Fibroblast of the aortic adventitia (primary cell): ENCODE results near the gene KRT80. TPM values are rescaled to one million over a fixed set of nuclear protein-coding genes. Genes with fewer than 3 reads are reported as not detected.

ENCODE experiments used
- DNase-seq: peaks from one replicate; pipeline ENCODE4 v3.0.0-alpha.2; 2010; ENCODE audit warnings: low read depth
- H3K4me3 ChIP-seq: 2 replicates; pipeline ENCODE4 v1.5.1; 2011; ENCODE audit warnings: low read depth, mild to moderate bottlenecking, control low read depth, low read length, moderate library complexity
- CTCF ChIP-seq: IDR thresholded peaks from 2 replicates; pipeline ENCODE4 v1.5.1; 2011; ENCODE audit warnings: mild to moderate bottlenecking, low read length, control low read depth, inconsistent platforms; ENCODE audit not compliant: insufficient read depth
- total RNA-seq: library from RNA; depleted of rRNA; stranded (reverse); fragments of >200 nt; gene quantifications from 2 replicates; pipeline ENCODE4 v1.2.3, GENCODE V29; 2012; ENCODE audit warnings: low replicate concordance

The KRT80 gene
- total RNA-seq, 1 donor: 0.36 TPM

DNA sequence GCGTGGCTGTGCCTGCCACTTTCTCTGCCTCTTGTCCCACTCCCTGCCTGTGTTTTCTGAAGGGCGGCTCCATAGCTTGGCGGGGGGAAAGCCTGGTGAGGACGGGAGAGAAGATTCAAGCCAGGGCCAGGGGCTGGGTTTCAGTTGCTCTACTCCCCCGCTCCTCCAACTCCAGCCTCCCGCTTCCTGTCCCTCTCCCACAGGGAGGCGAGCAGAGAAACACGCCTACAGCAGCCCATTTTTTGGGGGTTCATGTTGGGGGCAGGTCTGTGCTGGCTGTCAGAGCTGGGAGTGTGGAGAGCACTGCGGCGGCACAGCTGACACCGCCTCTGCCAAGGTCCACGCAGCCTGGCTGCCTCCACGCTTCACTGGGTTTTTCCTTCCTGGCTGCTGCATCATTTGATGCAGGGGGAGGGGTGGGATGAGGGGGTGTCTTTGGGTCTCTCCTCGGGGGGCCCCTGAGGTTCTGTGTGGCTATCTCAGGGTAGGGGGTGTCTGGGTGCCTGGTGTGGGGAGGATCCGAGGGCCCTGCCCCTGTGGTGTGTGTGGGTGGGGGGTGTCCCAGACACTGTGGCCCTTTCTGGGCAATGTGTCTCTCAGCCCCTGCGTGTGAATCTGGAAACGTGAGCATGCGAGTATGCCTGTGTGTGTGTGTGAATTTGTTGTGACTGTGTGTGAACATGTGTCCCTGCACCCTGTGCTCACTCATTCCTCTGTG lies 10.7 kb upstream of the KRT80 start:
- DNase-seq: no peak

DNA sequence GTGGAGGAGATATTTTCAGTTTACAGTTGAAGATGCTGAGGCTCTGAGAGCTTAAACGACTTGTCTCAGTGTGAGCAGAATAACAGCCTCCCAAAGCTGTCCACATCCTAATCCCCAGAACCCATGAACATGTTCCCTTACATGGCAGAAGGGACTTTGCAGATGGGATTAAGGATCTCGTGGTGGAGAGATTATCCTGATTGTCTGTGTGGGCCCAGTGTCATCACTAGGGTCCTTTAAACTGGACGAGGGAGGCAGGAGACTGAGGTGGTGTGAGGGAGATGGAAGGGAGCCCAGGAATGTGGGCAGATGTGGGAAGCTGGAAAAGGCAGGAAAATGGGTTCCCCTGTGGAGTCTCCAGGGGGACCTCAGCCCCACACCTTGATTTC lies 9.6 kb upstream of the KRT80 start:
- TF ChIP-seq CTCF: no peak
- no peak for DNase-seq
- no peak overlapping the region for H3K4me3 ChIP-seq

More for the DNA sequence above, 10.7 kb upstream of the KRT80 start:
- H3K4me3 ChIP-seq: no peak overlapping the region
- no peak for TF ChIP-seq CTCF

DNA sequence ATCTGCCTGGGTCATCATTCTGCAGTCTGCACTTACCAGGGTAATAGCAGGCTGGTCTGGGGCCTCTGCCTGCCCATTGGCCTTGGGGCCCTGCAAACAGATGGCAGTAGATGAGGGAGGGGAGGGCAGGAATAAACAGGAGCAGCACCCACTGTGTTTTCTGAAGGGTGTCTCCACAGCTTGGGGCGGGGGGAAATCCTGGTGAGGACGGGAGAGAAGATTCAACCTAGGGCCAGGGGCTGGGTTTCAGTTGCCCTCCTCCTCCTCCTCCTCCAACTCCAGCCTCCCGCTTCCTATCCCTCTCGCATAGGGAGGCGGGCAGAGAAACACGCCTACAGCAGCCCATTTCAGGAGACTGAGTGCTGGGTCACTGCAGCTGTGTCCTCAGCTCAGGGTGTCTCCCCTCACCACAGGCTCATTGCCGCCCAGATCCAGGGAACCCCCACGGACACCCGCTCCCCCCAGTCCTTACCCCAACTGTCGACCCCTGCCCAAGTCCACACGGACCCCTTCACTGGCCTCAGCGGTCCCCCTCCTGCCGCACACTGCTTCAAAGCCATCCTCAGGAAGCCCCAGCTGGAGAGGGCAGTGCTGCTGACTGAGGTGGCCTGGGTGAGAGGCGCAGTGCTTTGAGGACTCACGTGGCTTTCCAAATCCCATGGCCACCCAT lies 9.1 kb upstream of the KRT80 start:
- no peak for TF ChIP-seq CTCF
- no peak overlapping the region for H3K4me3 ChIP-seq
- DNase-seq: no peak

DNA sequence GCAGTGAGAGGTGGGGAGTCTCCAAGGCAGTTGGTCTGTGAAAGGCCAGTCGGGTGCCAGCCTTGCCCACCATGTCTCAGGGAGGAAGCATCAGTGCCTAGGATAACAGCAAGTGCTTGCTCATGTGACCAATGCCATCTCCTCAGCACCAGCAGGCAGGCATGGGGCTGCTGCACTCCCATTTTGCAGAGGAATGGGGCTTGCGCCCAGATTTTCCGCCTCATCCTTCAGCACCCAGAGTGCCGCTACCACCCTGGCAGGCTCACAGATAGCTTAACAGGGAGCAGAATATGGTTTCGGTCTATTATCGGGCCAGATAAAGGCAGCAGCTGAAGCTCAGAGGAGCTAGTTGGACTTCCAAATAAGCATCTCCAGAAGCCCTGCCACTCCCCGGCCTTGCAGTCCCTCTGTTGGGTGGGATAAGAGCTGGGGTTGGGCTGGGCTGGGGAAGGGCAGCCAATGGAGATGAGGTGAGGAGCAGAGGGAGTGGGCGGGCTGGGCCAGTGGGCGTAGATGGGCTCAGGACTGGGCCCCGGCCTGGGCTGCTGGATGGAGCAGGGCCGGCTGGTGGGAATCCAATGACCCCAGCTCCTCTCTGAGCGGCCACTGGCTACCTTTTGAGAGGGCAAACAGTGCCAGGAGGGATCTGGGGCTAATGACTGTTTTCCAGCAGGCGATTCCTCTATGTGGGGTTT lies 8.4 kb upstream of the KRT80 start:
- no peak for TF ChIP-seq CTCF
- H3K4me3 ChIP-seq: no peak overlapping the region
- DNase-seq: no peak

GRCh38 chr12:52199294-52199919 lies 7.6 kb upstream of the KRT80 start:
- DNase-seq: no peak
- H3K4me3 ChIP-seq: no peak overlapping the region
- no peak for TF ChIP-seq CTCF

GRCh38 chr12:52198454-52199215 lies 6.8 kb upstream of the KRT80 start:
- no peak overlapping the region for H3K4me3 ChIP-seq
- TF ChIP-seq CTCF: no peak
- no peak for DNase-seq
